ENCODE results near the gene CACNA2D2. TPM values are rescaled to one million over a fixed set of nuclear protein-coding genes. Genes with fewer than 3 reads are reported as not detected.
A peak's percentile ranks its signal among the peaks of the same experiment; 100 is the strongest.

Gene CACNA2D2
- polyA plus RNA-seq, 1 of the 3 experiments (the other 2 are of a cell fraction): 1.1 TPM

DNA sequence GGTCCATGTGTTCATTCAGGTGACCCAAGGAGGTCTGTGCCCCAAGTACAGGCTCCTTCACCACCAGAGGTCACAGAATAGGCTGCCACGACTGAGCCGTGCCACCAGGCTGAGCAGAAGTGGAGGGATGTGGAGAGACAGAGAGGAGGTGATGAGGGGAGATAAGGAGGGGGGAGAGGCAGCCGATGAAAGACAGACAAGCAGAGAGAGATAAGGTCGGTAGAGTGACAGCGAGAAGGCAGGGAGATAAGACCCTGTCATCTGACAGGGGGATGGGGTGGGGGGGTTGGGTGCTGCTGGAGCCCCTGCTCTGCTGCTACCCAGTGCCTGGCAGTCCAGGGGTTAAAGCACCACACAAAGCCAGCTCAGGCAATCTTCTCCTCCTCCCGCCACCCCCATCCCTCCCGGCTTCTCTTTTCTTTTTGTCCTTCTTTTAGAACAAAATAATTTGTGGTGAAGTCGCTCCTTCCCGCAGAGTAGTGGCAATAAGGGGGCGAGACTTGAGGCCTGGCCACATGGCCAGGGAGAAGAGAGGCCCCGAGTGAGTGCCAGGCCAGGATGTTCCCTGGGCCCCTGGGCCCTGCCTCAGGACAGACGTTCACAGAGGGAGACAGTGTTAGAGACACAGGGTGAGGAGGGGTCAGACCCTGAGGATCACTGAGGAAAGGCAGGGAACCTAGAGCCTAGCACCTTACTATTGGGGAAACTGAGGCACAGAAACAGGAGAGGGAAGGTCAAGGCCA is 67.9 kb downstream of the CACNA2D2 start (continued):
- TF ChIP-seq MEF2A (IDR thresholded peaks at IDR 0.05; ENCODE audit: borderline replicate concordance, low read depth): no peak
- TF ChIP-seq RXRA (IDR thresholded peaks at IDR 0.05; ENCODE audit: borderline replicate concordance, low read depth): no peak
- peak; percentile 88 for TF ChIP-seq RCOR1 (IDR thresholded peaks at IDR 0.05; ENCODE audit: low read length)
- TF ChIP-seq, protein P1, sequence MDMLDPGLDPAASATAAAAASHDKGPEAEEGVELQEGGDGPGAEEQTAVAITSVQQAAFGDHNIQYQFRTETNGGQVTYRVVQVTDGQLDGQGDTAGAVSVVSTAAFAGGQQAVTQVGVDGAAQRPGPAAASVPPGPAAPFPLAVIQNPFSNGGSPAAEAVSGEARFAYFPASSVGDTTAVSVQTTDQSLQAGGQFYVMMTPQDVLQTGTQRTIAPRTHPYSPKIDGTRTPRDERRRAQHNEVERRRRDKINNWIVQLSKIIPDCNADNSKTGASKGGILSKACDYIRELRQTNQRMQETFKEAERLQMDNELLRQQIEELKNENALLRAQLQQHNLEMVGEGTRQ (IDR thresholded peaks at IDR 0.05; ENCODE audit: borderline replicate concordance, low read depth, low read length): no peak
- TF ChIP-seq FOXM1 (IDR thresholded peaks at IDR 0.05; ENCODE audit: low read depth): no peak
- no peak for TF ChIP-seq ELF1 (IDR thresholded peaks at IDR 0.05)
- TF ChIP-seq, protein P2, sequence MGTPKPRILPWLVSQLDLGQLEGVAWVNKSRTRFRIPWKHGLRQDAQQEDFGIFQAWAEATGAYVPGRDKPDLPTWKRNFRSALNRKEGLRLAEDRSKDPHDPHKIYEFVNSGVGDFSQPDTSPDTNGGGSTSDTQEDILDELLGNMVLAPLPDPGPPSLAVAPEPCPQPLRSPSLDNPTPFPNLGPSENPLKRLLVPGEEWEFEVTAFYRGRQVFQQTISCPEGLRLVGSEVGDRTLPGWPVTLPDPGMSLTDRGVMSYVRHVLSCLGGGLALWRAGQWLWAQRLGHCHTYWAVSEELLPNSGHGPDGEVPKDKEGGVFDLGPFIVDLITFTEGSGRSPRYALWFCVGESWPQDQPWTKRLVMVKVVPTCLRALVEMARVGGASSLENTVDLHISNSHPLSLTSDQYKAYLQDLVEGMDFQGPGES (IDR thresholded peaks at IDR 0.05; ENCODE audit: low read depth, low read length): no peak
- TF ChIP-seq YY1 (IDR thresholded peaks at IDR 0.05; ENCODE audit: low read depth): no peak
- no peak for TF ChIP-seq JUND (IDR thresholded peaks at IDR 0.05)
- no peak for TF ChIP-seq TEAD4 (IDR thresholded peaks at IDR 0.05; ENCODE audit: borderline replicate concordance, insufficient read depth)
- TF ChIP-seq, protein P3, sequence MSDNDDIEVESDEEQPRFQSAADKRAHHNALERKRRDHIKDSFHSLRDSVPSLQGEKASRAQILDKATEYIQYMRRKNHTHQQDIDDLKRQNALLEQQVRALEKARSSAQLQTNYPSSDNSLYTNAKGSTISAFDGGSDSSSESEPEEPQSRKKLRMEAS (IDR thresholded peaks at IDR 0.05; ENCODE audit: low read depth): no peak
- TF ChIP-seq NFIC (IDR thresholded peaks at IDR 0.05; ENCODE audit: borderline replicate concordance): no peak
- TF ChIP-seq TAF1 (IDR thresholded peaks at IDR 0.05; ENCODE audit: borderline replicate concordance, low read depth, low read length): no peak
- TF ChIP-seq, protein P4, sequence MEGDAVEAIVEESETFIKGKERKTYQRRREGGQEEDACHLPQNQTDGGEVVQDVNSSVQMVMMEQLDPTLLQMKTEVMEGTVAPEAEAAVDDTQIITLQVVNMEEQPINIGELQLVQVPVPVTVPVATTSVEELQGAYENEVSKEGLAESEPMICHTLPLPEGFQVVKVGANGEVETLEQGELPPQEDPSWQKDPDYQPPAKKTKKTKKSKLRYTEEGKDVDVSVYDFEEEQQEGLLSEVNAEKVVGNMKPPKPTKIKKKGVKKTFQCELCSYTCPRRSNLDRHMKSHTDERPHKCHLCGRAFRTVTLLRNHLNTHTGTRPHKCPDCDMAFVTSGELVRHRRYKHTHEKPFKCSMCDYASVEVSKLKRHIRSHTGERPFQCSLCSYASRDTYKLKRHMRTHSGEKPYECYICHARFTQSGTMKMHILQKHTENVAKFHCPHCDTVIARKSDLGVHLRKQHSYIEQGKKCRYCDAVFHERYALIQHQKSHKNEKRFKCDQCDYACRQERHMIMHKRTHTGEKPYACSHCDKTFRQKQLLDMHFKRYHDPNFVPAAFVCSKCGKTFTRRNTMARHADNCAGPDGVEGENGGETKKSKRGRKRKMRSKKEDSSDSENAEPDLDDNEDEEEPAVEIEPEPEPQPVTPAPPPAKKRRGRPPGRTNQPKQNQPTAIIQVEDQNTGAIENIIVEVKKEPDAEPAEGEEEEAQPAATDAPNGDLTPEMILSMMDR (IDR thresholded peaks at IDR 0.05): no peak
- TF ChIP-seq POLR2AphosphoS5 (IDR thresholded peaks at IDR 0.05; ENCODE audit: low read depth, low read length): no peak
- TF ChIP-seq EZH2phosphoT487 (IDR thresholded peaks at IDR 0.05; ENCODE audit: borderline replicate concordance, low read depth): no peak
- TF ChIP-seq CHD2 (IDR thresholded peaks at IDR 0.05; ENCODE audit: low read length, partially characterized antibody): peak; percentile 92
- peak; percentile 99 for TF ChIP-seq GATA2 (CRISPR knock-in tag; IDR thresholded peaks at IDR 0.05)
- TF ChIP-seq RFX5 (IDR thresholded peaks at IDR 0.05; ENCODE audit: low read length): no peak

Data from SK-N-SH (cell line).